NCI-H2081 treated with DMSO at 0.1 percent for 48 hours (cell line): ENCODE measurements around the gene PTAR1.
A peak's percentile ranks its signal among the peaks of the same experiment; 100 is the strongest.

Experiments
- DNase-seq: peaks from one replicate; lab custom pipeline; 2025; lab: John Stamatoyannopoulos, UW

Gene PTAR1

DNA sequence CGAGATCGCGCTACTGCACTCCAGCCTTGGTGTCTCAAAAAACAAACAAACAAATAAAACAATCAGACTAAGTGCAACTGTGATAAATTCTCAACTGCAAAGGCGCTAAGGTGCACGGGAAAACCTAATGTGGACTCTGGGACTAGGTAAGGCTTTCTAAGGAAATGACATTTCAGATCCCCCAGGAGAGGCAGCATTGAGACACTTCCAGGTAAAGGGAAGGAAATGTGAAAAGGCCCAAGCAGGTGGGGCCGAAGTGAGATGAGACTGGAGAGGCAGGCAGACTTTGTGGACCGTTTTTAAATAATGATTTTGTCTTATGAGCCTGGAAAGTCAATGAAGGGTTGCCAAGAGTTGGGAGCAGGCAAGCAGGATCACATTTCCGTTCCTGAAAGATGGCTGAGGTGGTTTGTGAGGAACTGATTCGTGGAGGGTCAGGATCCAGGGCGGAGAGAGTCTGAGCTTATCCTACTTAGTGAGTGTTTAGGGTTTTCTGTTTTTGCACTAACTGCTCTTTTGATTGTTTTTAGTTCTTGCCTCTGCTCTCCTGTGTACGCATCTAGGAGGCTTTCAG is 85.6 kb downstream of the PTAR1 start:
- DNase-seq, result no peak

DNA sequence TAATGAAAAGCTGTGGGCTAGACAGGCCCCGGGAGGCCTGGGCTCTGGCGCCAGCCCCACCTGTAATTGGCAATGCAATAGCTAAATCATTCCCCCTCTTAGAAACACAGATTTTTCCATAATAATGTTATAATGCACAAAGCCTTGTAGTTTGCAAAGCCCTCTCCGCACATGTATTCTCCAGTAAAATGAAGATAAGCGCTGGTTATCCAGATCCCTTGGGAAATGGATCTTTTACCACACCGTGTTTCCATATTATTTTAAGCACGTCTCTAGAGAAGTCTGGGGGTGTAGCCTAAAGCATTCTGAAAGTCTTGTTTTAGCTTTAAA is 86.5 kb downstream of the PTAR1 start:
- DNase-seq, result no peak

GRCh38 chr9:69672596-69673310 is 87.1 kb downstream of the PTAR1 start:
- DNase-seq, result peak; percentile 79

DNA sequence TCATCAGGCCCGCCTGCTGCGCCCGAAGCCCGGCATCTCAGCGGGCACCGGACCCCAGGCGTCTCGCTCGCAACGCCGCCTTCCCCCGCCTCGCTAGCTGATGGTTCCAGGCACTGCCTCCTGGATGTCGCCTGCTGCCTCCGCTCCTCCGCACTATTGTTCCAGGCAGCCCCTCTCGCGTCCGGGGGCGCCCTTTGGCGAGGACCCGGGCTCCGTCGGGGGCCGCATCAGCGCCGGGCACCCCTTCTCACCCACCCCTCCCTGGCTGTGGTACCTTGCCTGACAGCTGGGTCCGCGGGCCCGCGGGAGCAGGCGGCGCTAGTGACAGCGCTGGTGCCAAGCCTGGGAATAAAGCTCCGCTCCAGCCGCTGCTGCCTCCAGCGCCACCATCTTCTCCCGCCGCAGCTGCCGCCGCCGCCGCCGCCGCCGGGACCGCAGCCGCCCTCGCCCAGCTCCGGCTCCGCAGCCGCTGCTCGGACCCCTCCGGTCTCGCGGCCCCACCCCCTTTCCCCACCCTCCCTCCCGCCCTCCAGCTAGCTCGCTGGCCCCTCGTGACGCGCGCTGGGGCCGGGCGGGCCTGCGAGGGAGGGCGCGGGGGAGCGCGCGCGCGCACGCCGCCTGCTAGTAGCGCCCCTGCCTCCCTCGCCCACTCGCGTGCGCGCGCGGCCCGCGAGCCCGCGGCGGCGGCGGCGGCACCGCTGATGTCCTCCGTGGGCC is 87.8 kb downstream of the PTAR1 start, which contains the start of gene APBA1:
TSS of gene APBA1 (minus strand) at position 493 of the 717 bp plus-strand sequence.
- no peak for DNase-seq

GRCh38 chr9:69671311-69671878 is 88.4 kb downstream of the PTAR1 start:
- no peak for DNase-seq

GRCh38 chr9:69667306-69667705 is 92.5 kb downstream of the PTAR1 start:
- DNase-seq, result no peak

DNA sequence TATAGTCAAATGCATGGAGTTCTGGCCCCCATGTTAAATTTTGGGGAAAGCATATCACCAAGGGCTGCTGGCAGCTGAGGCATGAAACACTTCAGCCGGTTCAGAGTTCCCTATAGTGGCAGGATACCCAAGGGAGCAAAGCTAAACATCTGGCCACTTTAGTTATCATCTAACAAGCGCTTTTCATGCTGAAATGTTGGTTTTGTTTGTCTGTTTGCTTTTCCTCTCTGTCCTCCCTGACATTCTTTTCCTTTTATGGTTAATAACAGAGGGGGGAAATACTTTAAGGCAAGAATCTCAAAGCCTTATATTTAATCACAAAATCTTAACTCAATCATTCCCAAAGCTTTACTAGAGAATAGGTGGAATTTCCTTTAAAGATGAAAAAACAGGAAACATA is 99.5 kb downstream of the PTAR1 start:
- no peak for DNase-seq
